SH-SY5Y (cell line): Measurements from ENCODE around the gene DHX35.

Source experiments
- GATA2 ChIP-seq: IDR thresholded peaks from 2 replicates; pipeline ENCODE4 v1.6.1; 2011; ENCODE audit warnings: mild to moderate bottlenecking, low read depth, low read length
- GATA3 ChIP-seq: IDR thresholded peaks from 2 replicates; pipeline ENCODE4 v1.6.1; 2011; ENCODE audit warnings: low read depth, mild to moderate bottlenecking, low read length, moderate library complexity

- TF ChIP-seq GATA3 (no peak), GATA2 (no peak)
These were observed 113.6 kb downstream of the DHX35 start for GRCh38 chr20:39075731-39076130.
